DMS 273 (cell line): ENCODE measurements around the gene GFOD1.
A peak's percentile ranks its signal among the peaks of the same experiment; 100 is the strongest.

Experiments
- DNase-seq: peaks from one replicate; lab custom pipeline; 2025; ENCODE audit not compliant: unreplicated experiment; lab: John Stamatoyannopoulos, UW

The GFOD1 gene, protein sequence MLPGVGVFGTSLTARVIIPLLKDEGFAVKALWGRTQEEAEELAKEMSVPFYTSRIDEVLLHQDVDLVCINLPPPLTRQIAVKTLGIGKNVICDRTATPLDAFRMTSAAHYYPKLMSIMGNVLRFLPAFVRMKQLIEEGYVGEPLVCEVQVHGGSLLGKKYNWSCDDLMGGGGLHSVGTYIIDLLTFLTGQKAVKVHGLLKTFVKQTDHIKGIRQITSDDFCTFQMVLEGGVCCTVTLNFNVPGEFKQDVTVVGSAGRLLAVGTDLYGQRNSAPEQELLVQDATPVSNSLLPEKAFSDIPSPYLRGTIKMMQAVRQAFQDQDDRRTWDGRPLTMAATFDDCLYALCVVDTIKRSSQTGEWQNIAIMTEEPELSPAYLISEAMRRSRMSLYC

DNA sequence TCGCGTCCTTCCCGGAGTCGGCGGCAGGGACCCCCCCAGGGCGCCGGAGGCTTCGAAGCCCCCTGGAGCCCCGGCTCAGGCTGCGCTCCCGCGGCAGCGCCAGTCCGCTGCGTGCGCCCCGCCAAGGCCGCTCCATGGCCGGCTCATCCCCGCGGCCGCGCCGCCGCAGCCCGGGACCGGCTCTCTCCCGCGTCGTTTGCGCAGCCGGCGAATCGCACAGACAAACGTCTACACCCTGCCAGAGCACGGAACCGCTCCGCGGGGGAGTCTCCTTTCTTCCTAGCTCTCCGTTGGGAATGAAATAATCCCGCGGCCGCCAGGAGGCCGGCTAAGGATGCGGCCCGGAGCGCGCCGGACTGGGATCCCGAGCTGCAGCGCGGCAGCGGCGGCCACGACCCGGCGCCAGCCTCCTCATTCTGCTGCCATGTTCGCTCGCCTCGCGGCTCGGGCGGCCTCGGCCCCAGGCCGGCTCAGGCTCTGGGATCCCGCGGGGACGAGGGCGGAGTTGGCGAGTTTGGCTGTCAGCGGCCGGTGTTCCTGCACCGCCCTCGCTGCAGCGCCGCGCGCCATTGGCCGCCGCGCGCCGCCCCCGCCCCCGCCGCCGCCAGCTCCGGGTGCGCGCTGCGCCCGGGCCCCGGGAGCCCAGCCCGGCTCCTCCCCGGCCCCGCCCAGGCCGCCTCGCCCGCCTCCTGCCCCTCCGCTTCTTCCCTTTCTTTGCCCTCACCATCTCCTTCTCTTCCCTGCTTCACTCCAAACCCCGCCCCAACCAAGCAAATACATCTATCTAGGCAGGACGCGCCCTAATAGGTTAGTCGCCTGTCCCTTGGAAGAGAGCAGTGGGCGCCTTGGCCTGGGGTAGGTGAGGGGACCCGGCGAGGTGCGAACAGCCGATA lies at the start of gene GFOD1:
TSS of gene GFOD1 (minus strand) at position 479 of the 893 bp plus-strand sequence. CDS start 710 bp downstream, outside the sequence.
- peak; percentile 96 for DNase-seq

- no peak for DNase-seq
Observed at GRCh38 chr6:13536796-13537526, 49.6 kb upstream of the GFOD1 start.

GRCh38 chr6:13535306-13535705 lies 47.9 kb upstream of the GFOD1 start:
- no peak for DNase-seq

DNA sequence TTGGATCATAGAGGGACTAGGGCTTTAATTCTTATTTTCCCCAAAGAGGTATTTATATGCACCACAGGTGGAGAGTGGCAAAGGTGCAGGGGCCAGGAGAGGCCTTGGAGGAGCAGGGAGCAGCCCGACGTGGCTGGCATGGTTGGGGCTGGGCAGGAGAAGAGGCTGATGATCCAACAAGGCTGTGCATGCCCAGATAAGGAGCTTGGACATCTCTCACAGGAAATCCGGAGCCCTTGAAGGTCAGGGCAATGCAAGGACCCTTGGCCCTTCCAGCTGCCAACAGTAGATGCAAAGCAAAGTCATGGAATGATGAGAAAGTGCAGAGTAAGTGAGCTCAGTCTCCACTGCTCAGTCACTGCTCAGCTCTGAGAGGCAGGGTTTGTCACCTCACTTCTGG lies 47.1 kb upstream of the GFOD1 start:
- DNase-seq = no peak

- DNase-seq = no peak
Observed at GRCh38 chr6:13531956-13532355, 44.6 kb upstream of the GFOD1 start.

DNA sequence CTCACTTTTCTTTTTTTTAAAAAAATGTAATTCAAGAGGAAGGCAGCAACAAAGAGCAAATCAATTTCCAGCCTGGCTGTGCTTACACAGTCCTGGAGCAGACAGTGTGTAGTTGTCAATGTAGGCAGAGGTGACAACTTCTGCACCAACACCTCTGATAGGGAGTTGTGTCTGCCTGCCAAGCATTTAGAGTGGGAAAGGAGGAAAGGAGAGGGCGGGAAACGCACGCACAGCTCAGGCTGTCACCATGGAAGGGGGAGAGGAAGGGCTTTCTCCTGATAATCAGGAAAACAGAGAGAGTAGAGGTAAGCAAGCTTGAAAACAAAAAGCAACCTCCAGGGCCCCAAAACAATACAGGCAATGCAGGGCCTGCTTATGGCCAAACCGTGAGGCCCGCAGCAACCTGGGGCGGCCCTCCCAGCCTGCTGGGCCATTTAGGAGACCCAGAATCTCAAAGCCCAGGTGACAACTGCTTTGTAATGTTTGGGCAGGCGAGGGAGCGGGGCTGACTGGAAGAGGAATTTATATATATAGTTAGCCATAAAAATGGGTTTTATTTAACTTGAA lies 41.5 kb upstream of the GFOD1 start:
- DNase-seq = no peak

DNA sequence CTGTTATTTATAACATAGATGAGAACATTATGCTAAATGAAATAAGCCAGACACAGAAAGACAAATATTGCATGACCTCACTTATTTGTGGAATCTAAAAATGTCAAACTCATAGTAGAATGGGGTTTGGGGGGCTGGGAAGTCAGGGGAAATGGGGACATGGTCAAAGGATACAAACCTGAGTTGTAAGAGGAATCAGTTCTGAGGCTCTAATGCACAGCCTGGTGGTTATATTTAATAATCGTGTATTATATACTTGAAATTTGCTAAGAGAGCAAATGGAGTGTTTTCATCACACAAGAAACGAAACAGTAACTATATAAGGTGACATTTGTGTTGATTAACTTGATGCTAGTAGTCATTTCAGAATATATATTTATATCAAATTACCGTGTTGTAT lies 40.8 kb upstream of the GFOD1 start:
- peak; percentile 13 for DNase-seq

DNA sequence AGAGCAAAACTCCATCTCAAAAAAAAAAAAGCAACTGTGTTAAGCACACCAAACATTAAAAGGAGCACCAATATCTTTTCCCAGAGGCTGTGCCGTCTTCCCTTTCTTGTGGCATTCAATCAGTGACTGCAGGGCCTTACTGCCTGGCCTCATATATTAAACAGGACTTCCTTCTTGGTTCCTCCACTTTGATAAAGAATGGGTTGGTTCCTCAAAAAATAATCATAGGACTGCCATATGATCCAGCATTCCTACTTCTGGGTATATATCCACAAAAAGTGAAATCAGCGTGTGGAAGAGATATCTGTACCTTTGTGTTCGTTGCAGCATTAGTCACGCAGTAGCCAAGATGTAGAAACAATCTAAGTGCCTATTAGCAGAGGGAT lies 40.3 kb upstream of the GFOD1 start:
- DNase-seq = no peak

GRCh38 chr6:13526727-13527670 lies 39.6 kb upstream of the GFOD1 start:
- peak; percentile 92 for DNase-seq

DNA sequence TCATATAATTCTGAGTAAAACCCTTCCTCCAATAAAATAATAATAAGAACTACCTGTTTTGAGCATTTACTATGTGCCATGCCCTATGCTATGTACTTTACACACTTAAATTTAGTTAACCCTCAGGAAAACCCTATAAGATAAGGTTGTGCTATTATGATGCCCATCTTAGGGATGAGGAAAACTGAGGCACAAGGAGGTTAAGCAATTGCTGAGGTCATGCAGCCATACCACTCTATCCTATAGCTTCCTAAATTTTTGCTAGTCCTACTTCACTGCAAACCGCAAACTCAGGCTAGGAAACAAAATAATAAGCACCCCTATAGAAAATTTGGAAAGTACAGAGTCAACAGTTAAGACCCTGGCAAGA lies 38.9 kb upstream of the GFOD1 start:
- DNase-seq = no peak

GRCh38 chr6:13524801-13525508 lies 37.6 kb upstream of the GFOD1 start:
- peak; percentile 90 for DNase-seq

GRCh38 chr6:13523826-13524622 lies 36.6 kb upstream of the GFOD1 start:
- DNase-seq = peak; percentile 63

DNA sequence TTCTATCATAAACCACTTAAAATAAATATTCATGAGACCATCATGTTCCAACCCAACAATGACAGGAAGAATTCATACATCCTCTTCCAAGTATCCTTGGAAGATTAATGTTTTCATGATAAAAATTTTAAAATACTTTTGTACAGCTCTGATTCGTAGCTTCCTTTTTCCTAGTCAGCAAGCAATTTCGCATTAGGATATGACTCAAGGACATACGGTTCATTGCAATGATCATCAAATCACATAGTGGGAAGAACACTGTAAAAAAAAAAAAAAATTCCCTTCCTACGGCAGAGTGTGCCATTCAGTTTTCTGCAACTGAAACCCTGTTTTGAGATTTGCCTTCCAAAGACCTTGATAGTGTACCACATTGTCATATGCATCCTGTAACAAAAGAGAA lies 35.3 kb upstream of the GFOD1 start:
- no peak for DNase-seq

DNA sequence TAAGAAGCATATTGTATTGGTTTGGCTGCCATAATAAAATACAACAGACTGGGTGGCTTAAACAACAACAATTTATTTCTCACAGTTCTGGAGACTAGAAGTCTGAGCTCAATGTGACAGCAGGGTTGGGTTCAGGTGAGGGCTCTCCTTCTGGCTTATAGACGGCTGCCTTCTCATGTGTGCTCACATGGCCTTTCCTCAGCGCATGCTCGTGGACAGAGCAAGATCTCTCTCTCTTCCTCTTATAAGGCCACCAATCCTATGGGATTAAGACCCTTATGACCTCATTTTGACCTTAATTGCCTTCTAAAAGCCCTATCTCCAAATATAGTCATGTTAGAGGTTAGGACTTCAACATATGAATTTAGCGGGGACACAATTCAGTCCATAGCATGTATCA lies 32.4 kb upstream of the GFOD1 start:
- no peak for DNase-seq

DNA sequence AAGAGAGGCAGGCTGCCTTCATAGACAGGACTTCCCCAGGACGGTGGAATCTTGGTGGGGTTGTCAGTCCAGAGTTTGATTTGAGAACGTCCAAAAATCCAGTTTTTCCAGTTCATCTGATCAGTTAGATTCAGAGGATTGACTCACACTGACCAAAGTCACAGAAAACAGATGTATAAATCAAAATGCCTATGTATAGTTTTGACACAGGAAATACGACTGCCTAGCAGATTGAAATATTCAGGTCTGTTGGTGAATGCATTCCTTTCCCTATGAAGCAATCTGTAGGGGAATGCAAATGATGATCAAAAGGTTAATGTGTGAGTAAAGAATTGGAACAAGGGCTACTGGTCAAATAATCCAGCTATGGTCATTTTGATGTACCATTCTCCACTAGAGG lies 29.7 kb upstream of the GFOD1 start:
- DNase-seq = no peak

- DNase-seq = no peak
Observed at GRCh38 chr6:13515912-13516311, 28.5 kb upstream of the GFOD1 start.

DNA sequence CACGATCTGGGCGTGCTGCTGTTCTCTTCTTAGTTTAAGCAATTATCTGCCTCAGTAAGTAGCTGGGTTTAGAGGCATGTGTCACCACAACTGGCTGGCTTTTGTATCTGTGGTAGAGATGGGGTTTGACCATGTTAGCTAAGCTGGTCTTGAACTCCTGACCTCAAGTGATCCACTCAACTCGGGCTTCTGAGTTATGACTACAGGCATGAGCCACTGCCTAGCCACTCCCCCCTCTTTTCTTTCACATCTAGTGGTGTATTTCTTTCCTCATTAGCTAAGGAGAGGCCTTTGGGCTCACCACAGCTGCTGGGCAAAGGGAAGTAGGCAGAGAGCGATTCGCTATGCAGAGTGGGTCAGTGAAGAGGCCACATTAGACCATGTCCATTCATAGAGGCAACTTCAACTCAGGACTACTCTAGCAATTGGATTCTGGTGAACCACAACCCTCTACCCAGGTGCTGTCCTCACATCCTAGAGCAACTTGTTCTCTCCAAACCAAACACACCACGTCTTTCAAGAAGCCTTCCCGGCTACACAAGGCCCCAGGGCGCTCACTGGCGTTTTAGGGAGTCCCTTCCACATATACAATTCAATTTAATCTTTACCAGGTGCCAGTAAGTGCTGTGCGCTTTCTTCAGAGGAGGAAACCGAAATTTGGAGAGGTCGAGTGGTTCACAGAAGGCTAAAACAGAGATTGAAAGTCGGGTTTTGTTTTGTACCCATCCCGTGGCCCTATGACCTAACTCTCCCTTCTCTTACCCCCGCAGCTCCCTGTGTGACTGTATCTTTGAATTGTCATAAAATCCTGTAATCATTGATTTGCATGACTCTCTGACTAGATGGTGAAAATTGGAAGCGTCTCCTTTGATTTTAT lies 26.5 kb upstream of the GFOD1 start:
- DNase-seq = no peak

DNA sequence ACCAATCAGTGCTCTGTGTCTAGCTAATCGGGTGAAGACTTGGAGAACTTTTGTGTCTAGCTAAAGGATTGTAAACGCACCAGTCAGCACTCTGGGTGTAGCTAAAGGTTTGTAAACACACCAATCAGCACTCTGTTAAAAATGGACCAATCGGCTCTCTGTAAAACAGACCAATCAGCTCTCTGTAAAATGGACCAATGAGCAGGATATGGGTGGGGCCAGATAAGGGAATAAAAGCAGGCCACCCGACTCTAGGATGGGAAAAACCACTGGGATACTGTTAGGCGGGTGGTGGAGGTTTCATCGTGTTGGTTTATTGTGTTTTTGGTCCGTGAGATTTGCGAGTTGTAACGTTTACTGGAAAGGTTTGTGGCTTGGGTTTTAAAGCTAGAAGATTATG lies 25.5 kb upstream of the GFOD1 start:
- no peak for DNase-seq
